Measurements from ENCODE around the gene LRFN2.

LRFN2 gene

GRCh38 chr6:40516429-40516828 is 70.7 kb downstream of the LRFN2 start:
- DNase-seq (ENCODE audit: low read depth): no peak

GRCh38 chr6:40512340-40512739 is 74.8 kb downstream of the LRFN2 start:
- no peak for DNase-seq (ENCODE audit: low read depth)

- DNase-seq (ENCODE audit: low read depth): no peak
Observed at GRCh38 chr6:40511884-40512283, 75.3 kb downstream of the LRFN2 start.

GRCh38 chr6:40510442-40510841 is 76.7 kb downstream of the LRFN2 start:
- no peak for DNase-seq (ENCODE audit: low read depth)

GRCh38 chr6:40509716-40510260 is 77.4 kb downstream of the LRFN2 start:
- no peak for DNase-seq (ENCODE audit: low read depth)

GRCh38 chr6:40509086-40509485 is 78.1 kb downstream of the LRFN2 start:
- no peak for DNase-seq (ENCODE audit: low read depth)

- no peak for DNase-seq (ENCODE audit: low read depth)
Observed at GRCh38 chr6:40506954-40507353, 80.2 kb downstream of the LRFN2 start.

GRCh38 chr6:40505191-40505810 is 81.9 kb downstream of the LRFN2 start:
- DNase-seq (ENCODE audit: low read depth): no peak

- no peak for DNase-seq (ENCODE audit: low read depth)
Observed at GRCh38 chr6:40504274-40504673, 82.9 kb downstream of the LRFN2 start.

GRCh38 chr6:40500227-40500626 is 86.9 kb downstream of the LRFN2 start:
- no peak for DNase-seq (ENCODE audit: low read depth)

GRCh38 chr6:40499215-40499614 is 87.9 kb downstream of the LRFN2 start:
- DNase-seq (ENCODE audit: low read depth): no peak

GRCh38 chr6:40498148-40498547 is 89.0 kb downstream of the LRFN2 start:
- no peak for DNase-seq (ENCODE audit: low read depth)

- DNase-seq (ENCODE audit: low read depth): no peak
Observed at GRCh38 chr6:40492187-40492586, 95.0 kb downstream of the LRFN2 start.

GRCh38 chr6:40490508-40490907 is 96.7 kb downstream of the LRFN2 start:
- no peak for DNase-seq (ENCODE audit: low read depth)

GRCh38 chr6:40489798-40490197 is 97.4 kb downstream of the LRFN2 start:
- no peak for DNase-seq (ENCODE audit: low read depth)

GRCh38 chr6:40486576-40486975 is 100.6 kb downstream of the LRFN2 start:
- DNase-seq (ENCODE audit: low read depth): no peak

GRCh38 chr6:40485795-40486194 is 101.4 kb downstream of the LRFN2 start:
- no peak for DNase-seq (ENCODE audit: low read depth)

- DNase-seq (ENCODE audit: low read depth): no peak
Observed at GRCh38 chr6:40485300-40485699, 101.9 kb downstream of the LRFN2 start.

GRCh38 chr6:40484066-40484465 is 103.1 kb downstream of the LRFN2 start:
- DNase-seq (ENCODE audit: low read depth): no peak

- DNase-seq (ENCODE audit: low read depth): no peak
Observed at GRCh38 chr6:40482532-40482931, 104.6 kb downstream of the LRFN2 start.

GRCh38 chr6:40480678-40481077 is 106.5 kb downstream of the LRFN2 start:
- no peak for DNase-seq (ENCODE audit: low read depth)

- DNase-seq (ENCODE audit: low read depth): no peak
Observed at GRCh38 chr6:40479706-40480105, 107.5 kb downstream of the LRFN2 start.

- DNase-seq (ENCODE audit: low read depth): no peak
Observed at GRCh38 chr6:40477246-40478126, 109.7 kb downstream of the LRFN2 start.
